GM18867 (cell line): ENCODE data around the gene TMEM135.
A peak's percentile ranks its signal among the peaks of the same experiment; 100 is the strongest.
"Not testable (repeated sequence)": the region's sequence is repeated elsewhere in the genome, so short reads cannot be mapped to it uniquely, and the experiment has no call there.

ENCODE experiments used
- ATAC-seq: cut with Tn5 transposase; IDR thresholded peaks from one replicate; pipeline ENCODE4 v1.9.1; 2021; ENCODE audit warnings: mild to moderate bottlenecking, moderate library complexity; ENCODE audit not compliant: unreplicated experiment

Gene TMEM135

GRCh38 chr11:87252869-87253268 is 215.1 kb downstream of the TMEM135 start:
- no peak for ATAC-seq

GRCh38 chr11:87254562-87254961 is 216.8 kb downstream of the TMEM135 start:
- no peak for ATAC-seq

GRCh38 chr11:87255589-87255988 is 217.9 kb downstream of the TMEM135 start:
- no peak for ATAC-seq

- ATAC-seq = no peak
Observed at GRCh38 chr11:87256694-87257340, 219.1 kb downstream of the TMEM135 start.

DNA sequence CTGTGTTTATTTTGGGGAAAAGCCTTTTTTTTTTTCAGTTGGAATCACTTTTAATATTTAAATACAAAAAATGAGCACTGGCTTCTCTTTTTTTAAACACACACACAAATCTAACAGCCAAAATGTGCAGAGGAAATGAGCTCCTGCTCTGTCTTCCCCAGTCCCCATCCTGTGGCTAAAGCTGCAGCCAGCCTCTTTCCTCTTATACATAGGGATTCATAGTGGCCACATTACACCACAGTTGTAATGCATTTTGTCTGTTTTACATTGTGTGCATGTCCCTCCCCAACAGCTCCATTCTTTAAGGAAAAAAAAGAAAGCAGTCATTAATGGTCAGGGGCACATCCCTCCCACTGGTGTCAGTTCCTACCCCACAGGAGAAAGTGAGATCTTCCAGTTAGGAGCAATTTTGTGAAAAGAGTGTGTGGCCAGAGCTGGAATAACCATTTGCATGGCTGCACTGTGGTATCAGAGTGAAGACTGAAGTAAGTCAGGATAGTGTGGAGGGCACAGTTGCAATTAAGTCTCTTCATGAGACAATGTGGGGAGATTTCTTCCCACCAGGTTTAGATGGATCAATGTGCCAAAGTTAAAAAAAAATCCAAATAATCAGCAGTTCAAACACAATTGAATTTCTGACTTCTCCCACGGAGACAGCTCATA is 220.6 kb downstream of the TMEM135 start:
- no peak for ATAC-seq

GRCh38 chr11:87259736-87260135 is 222.0 kb downstream of the TMEM135 start:
- ATAC-seq = no peak

GRCh38 chr11:87260811-87261210 is 223.1 kb downstream of the TMEM135 start:
- no peak for ATAC-seq

GRCh38 chr11:87263264-87263838 is 225.6 kb downstream of the TMEM135 start:
- no peak for ATAC-seq

DNA sequence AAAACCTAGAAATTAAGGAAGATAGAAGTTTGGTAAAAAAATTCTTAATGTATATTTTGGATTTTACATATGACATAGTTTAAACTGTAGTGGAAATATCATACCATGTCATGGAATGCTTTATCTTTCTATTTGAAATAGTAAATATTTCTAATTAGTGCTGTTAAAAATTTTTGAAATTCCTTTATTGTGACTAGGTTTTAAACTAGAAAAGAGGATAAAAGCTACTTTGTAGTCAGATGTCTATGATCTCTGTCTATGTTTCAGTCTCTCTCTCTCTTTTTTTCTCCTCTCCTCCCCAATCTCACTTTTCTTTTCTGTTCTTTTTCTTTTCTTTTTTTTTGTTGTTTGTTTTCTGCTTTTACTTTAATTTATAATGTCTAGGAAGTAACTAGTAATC is 226.2 kb downstream of the TMEM135 start:
- ATAC-seq = no peak

DNA sequence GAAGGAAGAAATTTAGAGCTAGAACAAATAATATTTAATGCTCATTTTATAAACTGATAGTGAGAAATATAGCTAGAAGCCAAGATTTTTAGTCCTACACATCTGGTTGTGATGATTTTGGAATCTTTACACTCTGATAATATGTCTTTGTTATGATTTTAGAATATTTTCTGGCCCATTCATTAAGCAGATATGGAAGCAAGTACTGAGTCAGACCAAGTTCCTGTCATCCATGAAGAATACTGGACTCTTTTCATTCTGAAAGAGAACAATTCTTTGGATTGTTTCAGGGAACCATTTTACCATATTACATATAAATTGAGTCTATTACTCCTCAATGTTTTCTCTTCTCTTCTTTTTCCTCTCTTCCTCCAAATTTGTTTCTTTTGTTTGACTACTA is 227.4 kb downstream of the TMEM135 start:
- ATAC-seq = no peak

- no peak for ATAC-seq
Observed at GRCh38 chr11:87265979-87266378, 228.2 kb downstream of the TMEM135 start.

GRCh38 chr11:87266751-87267150 is 229.0 kb downstream of the TMEM135 start:
- no peak for ATAC-seq

- ATAC-seq = not testable (repeated sequence)
Observed at GRCh38 chr11:87271951-87272350, 234.2 kb downstream of the TMEM135 start.

GRCh38 chr11:87275176-87275575 is 237.4 kb downstream of the TMEM135 start:
- ATAC-seq = no peak

DNA sequence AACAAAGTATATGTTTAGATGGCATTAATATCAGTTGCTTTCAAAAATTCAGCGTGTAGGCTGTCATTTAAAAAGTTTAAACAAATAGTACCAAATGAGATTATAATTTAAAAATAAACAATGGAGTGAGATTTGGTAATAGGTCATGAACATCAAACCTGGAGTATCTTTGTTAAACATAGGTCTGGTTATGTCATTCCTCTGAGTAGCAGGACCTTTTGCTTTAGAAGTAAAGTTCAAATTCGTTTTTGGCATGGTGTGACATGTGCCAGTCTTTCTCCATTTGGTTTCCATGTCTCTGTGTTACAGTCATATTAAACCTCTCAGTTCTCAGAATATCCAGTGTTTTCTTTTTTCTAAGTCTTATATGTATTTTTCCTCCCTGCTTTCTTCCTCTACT is 242.4 kb downstream of the TMEM135 start:
- ATAC-seq = no peak

GRCh38 chr11:87281496-87281895 is 243.8 kb downstream of the TMEM135 start:
- ATAC-seq = no peak

GRCh38 chr11:87284306-87284705 is 246.6 kb downstream of the TMEM135 start:
- ATAC-seq = no peak

DNA sequence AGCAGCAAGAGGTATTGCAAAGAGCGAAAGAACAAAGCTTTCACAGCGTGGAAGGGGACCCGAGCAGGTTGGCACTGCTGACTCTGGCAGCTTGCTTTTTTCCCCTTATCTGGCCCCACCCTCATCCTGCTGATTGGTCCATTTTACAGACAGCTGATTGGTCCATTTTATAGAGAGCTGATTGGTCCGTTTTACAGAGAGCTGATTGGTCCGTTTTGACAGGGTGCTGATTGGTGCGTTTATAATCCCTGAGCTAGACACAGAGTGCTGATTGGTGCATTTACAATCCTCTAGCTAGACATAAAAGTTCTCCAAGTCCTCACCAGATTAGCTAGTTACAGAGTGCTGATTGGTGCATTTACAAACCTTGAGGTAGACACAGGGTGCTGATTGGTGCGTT is 247.9 kb downstream of the TMEM135 start:
- not testable (repeated sequence) for ATAC-seq

- no peak for ATAC-seq
Observed at GRCh38 chr11:87286338-87286737, 248.6 kb downstream of the TMEM135 start.

GRCh38 chr11:87290304-87290922 is 252.7 kb downstream of the TMEM135 start:
- peak; percentile 70 for ATAC-seq

DNA sequence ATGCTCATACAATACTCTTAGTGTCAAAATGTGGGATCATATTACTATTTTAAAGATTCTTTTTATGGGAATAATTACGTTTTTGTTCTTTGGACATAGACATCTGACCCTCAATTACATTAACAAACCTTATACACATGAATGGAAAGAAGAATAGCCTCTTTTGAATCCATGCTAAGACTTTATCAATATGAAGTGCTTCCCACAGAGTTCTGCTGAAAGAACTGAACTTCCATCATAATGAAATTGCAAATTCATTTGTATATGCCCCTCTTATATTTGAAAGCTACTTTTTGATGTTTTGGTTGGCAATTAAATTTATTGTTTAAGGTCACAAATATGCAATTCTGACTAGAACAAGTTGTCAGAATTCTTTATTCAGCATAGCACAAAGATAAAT is 254.9 kb downstream of the TMEM135 start:
- ATAC-seq = no peak

DNA sequence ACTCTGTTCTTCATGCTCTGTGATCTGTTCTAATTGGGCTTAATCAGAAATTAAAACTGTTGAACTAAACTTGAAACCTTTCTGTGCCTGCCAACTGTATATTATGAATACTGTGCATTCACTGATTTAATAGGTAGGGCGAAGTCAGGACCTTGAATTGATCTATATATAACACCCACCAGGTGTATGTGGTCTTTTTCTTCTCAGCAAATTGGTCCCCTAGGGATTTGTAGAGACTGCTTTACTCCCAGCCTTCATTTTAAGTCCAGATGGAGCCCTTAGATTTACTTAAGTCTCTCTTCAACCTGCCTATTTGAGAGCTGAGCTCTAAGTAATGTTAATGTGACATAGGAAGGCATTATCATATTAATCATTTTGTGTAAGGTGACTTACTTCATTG is 257.5 kb downstream of the TMEM135 start:
- ATAC-seq = no peak
